ENCODE results near the gene ZNF780A.
"Not testable (repeated sequence)": the region's sequence is repeated elsewhere in the genome, so short reads cannot be mapped to it uniquely, and the experiment has no call there.

GRCh38 chr19:40118638-40119037 is 27.9 kb upstream of the ZNF780A start:
- TF ChIP-seq POLR2A, CTCF (IDR thresholded peaks at IDR 0.05): not testable (repeated sequence)

Measured in upper lobe of left lung (tissue), 4 donors.